ENCODE results near the gene GPR150. TPM values are rescaled to one million over a fixed set of nuclear protein-coding genes. Genes with fewer than 3 reads are reported as not detected.

GPR150 gene
- total RNA-seq, 1 donor from 2014 or later, result 0.14 TPM

DNA sequence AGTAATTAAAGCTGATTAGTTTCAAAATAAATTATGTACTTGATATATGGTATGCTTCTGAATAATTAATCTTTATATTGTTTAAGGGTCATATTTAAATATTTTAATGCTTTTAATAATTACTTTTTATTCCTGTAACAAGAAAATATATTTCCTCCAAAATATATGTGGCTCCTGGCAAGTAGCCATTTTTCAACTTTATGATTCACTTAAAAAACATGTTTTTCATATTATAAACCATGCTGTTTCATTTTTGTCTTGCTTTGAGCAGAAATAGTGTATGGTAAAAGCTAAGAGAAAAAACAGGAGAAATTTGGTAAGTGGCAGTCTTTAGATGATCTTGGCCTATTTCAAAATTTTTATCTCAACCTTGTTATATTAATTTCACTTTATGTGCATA, 48.3 kb downstream of the GPR150 start:
- FAIRE-seq (no peak), DNase-seq (ENCODE audit: low read depth) (no peak)
- TF ChIP-seq, protein P1, sequence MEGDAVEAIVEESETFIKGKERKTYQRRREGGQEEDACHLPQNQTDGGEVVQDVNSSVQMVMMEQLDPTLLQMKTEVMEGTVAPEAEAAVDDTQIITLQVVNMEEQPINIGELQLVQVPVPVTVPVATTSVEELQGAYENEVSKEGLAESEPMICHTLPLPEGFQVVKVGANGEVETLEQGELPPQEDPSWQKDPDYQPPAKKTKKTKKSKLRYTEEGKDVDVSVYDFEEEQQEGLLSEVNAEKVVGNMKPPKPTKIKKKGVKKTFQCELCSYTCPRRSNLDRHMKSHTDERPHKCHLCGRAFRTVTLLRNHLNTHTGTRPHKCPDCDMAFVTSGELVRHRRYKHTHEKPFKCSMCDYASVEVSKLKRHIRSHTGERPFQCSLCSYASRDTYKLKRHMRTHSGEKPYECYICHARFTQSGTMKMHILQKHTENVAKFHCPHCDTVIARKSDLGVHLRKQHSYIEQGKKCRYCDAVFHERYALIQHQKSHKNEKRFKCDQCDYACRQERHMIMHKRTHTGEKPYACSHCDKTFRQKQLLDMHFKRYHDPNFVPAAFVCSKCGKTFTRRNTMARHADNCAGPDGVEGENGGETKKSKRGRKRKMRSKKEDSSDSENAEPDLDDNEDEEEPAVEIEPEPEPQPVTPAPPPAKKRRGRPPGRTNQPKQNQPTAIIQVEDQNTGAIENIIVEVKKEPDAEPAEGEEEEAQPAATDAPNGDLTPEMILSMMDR (IDR thresholded peaks at IDR 0.05; ENCODE audit: insufficient read depth, low read depth, low read length), result no peak
- no peak for TF ChIP-seq EZH2 (IDR thresholded peaks at IDR 0.05; ENCODE audit: insufficient read depth, low read length)
- no peak overlapping the region for H2AFZ ChIP-seq (ENCODE audit: low read depth, low read length)
- H3K27me3 Mint-ChIP-seq (ENCODE audit: low read depth, unreplicated experiment), result no peaks in the 10 kb centered on the region
- H3K9ac ChIP-seq (ENCODE audit: low read length), result no peak overlapping the region
- H4K20me1 ChIP-seq (ENCODE audit: insufficient read depth, low read length), result no peaks in the 10 kb centered on the region
- H3K79me2 ChIP-seq (ENCODE audit: insufficient read depth, low read length), result no peaks in the 10 kb centered on the region
- no peak overlapping the region for H3K27ac ChIP-seq (ENCODE audit: low read depth, low read length)
- H3K36me3 Mint-ChIP-seq (ENCODE audit: low read depth, unreplicated experiment), result no peaks in the 10 kb centered on the region
- H3K4me3 Mint-ChIP-seq (ENCODE audit: unreplicated experiment), result no peak overlapping the region
- no peaks in the 10 kb centered on the region for H3K9me3 ChIP-seq (ENCODE audit: insufficient read depth, low read depth, low read length)
- H3K4me1 ChIP-seq (ENCODE audit: insufficient read depth, low read length), result peaks cover 30% of the 10 kb centered on the region
- H3K4me1 Mint-ChIP-seq (ENCODE audit: low read depth, unreplicated experiment), result peaks cover 17% of the 10 kb centered on the region
- H3K36me3 ChIP-seq (ENCODE audit: insufficient read depth, low read length), result no peaks in the 10 kb centered on the region
- no peak overlapping the region for H3K4me3 ChIP-seq (ENCODE audit: insufficient read depth, low read depth, low read length)
- no peak overlapping the region for H3K4me2 ChIP-seq (ENCODE audit: low read length)
- no peaks in the 10 kb centered on the region for H3K27me3 ChIP-seq (ENCODE audit: insufficient read depth, low read length)
- no peak overlapping the region for H3K27ac Mint-ChIP-seq (ENCODE audit: unreplicated experiment)
- H3K9me3 Mint-ChIP-seq (ENCODE audit: unreplicated experiment), result no peaks in the 10 kb centered on the region

DNA sequence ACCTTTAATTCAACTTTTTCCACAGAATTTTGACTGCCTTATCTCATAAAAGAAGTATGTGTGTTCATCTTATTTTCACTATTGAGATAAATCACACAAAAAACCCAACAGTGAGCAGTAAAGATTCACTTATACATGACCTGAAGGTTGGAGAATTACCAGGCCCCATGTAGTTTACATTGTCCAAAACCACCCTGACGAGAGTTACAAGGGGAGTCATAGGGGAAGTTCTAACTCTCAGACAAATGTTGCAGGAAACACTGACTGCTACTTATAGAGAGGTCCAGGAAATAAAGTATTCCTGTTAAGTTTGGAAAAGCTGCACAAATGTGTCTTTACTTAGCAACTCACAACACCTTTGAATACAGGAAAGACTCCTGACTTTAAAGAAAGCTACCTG, 48.8 kb downstream of the GPR150 start:
- peaks cover 30% of the 10 kb centered on the region for H3K4me1 ChIP-seq (ENCODE audit: insufficient read depth, low read length)
- H3K27me3 Mint-ChIP-seq (ENCODE audit: low read depth, unreplicated experiment), result no peaks in the 10 kb centered on the region
- no peak overlapping the region for H3K4me3 Mint-ChIP-seq (ENCODE audit: unreplicated experiment)
- no peak for FAIRE-seq
- peak overlapping the region; percentile 69 for H3K27ac ChIP-seq (ENCODE audit: low read depth, low read length)
- H3K4me2 ChIP-seq (ENCODE audit: low read length), result peak overlapping the region; percentile 47
- no peaks in the 10 kb centered on the region for H3K9me3 Mint-ChIP-seq (ENCODE audit: unreplicated experiment)
- TF ChIP-seq, protein P1 (IDR thresholded peaks at IDR 0.05; ENCODE audit: insufficient read depth, low read depth, low read length), result no peak
- TF ChIP-seq EZH2 (IDR thresholded peaks at IDR 0.05; ENCODE audit: insufficient read depth, low read length), result no peak
- H3K27ac Mint-ChIP-seq (ENCODE audit: unreplicated experiment), result no peak overlapping the region
- DNase-seq (ENCODE audit: low read depth), result no peak
- no peak overlapping the region for H3K9ac ChIP-seq (ENCODE audit: low read length)
- no peaks in the 10 kb centered on the region for H3K27me3 ChIP-seq (ENCODE audit: insufficient read depth, low read length)
- H2AFZ ChIP-seq (ENCODE audit: low read depth, low read length), result no peak overlapping the region
- H3K36me3 Mint-ChIP-seq (ENCODE audit: low read depth, unreplicated experiment), result no peaks in the 10 kb centered on the region
- no peak overlapping the region for H3K4me3 ChIP-seq (ENCODE audit: insufficient read depth, low read depth, low read length)
- H3K9me3 ChIP-seq (ENCODE audit: insufficient read depth, low read depth, low read length), result no peaks in the 10 kb centered on the region
- peaks cover 17% of the 10 kb centered on the region for H3K4me1 Mint-ChIP-seq (ENCODE audit: low read depth, unreplicated experiment)
- no peaks in the 10 kb centered on the region for H3K79me2 ChIP-seq (ENCODE audit: insufficient read depth, low read length)
- no peaks in the 10 kb centered on the region for H4K20me1 ChIP-seq (ENCODE audit: insufficient read depth, low read length)
- H3K36me3 ChIP-seq (ENCODE audit: insufficient read depth, low read length), result no peaks in the 10 kb centered on the region

DNA sequence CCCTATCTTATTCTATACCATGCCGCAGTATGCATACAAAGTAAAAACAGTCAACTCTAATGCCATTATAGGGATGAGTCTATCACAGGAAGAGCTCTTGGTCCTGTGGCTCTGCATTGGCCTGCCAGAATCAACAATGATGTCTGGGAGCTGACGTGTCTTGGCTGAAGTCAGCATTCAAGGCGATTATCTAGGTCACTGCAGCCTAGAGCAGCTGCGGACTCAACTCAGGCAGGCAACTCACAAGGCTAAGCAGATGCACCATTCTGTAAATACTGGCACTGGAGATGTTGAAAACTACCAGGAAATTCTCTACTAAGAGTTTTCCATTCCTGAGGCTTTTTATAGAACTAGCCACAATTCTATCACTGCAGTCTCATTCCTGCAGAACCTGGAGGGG, 49.7 kb downstream of the GPR150 start:
- no peaks in the 10 kb centered on the region for H3K79me2 ChIP-seq (ENCODE audit: insufficient read depth, low read length)
- TF ChIP-seq, protein P1 (IDR thresholded peaks at IDR 0.05; ENCODE audit: insufficient read depth, low read depth, low read length), result no peak
- no peak for TF ChIP-seq EZH2 (IDR thresholded peaks at IDR 0.05; ENCODE audit: insufficient read depth, low read length)
- peak; percentile 96 for FAIRE-seq
- H3K4me1 ChIP-seq (ENCODE audit: insufficient read depth, low read length), result peaks cover 27% of the 10 kb centered on the region
- no peaks in the 10 kb centered on the region for H3K9me3 ChIP-seq (ENCODE audit: insufficient read depth, low read depth, low read length)
- Mint-ChIP-seq H3K4me3 (ENCODE audit: unreplicated experiment) (no peak overlapping the region), H3K36me3 (ENCODE audit: low read depth, unreplicated experiment) (no peaks in the 10 kb centered on the region), H3K27me3 (ENCODE audit: low read depth, unreplicated experiment) (no peaks in the 10 kb centered on the region), H3K9me3 (ENCODE audit: unreplicated experiment) (no peaks in the 10 kb centered on the region), H3K4me1 (ENCODE audit: low read depth, unreplicated experiment) (peaks cover 17% of the 10 kb centered on the region), H3K27ac (ENCODE audit: unreplicated experiment) (no peak overlapping the region)
- peak overlapping the region; percentile 47 for H3K4me2 ChIP-seq (ENCODE audit: low read length)
- H3K27ac ChIP-seq (ENCODE audit: low read depth, low read length), result peak overlapping the region; percentile 69
- DNase-seq (ENCODE audit: low read depth), result peak; percentile 99
- H3K36me3 ChIP-seq (ENCODE audit: insufficient read depth, low read length), result no peaks in the 10 kb centered on the region
- H3K9ac ChIP-seq (ENCODE audit: low read length), result peak overlapping the region; percentile 4
- H4K20me1 ChIP-seq (ENCODE audit: insufficient read depth, low read length), result no peaks in the 10 kb centered on the region
- no peaks in the 10 kb centered on the region for H3K27me3 ChIP-seq (ENCODE audit: insufficient read depth, low read length)
- H3K4me3 ChIP-seq (ENCODE audit: insufficient read depth, low read depth, low read length), result no peak overlapping the region
- no peak overlapping the region for H2AFZ ChIP-seq (ENCODE audit: low read depth, low read length)

Data from astrocyte (in vitro differentiated cells and primary cell).